ENCODE data around the gene CNDP2. TPM values are rescaled to one million over a fixed set of nuclear protein-coding genes. Genes with fewer than 3 reads are reported as not detected.

CNDP2 gene
- total RNA-seq, 1 experiment from 2014 or later: 161 TPM

- intact Hi-C loops (cut with micrococcal nuclease; ENCODE audit: unreplicated experiment): no loop called here
- H3K27me3 ChIP-seq (ENCODE audit: insufficient read depth, low read depth): peaks cover 76% of the 10 kb centered on the region
- no TSS peak for BruUV-seq (replicated peaks)
- no peaks in the 10 kb centered on the region for H3K9me2 ChIP-seq (ENCODE audit: insufficient read depth)
- no peaks in the 10 kb centered on the region for H3K79me2 ChIP-seq (ENCODE audit: low read depth)
- no peak overlapping the region for H2AFZ ChIP-seq
- no peak overlapping the region for H3K4me3 ChIP-seq
- no peaks in the 10 kb centered on the region for H4K20me1 ChIP-seq (ENCODE audit: insufficient read depth)
- no peak overlapping the region for H3K27ac ChIP-seq
- H3K4me2 ChIP-seq: no peak overlapping the region
- H3K36me3 ChIP-seq (ENCODE audit: low read depth): no peaks in the 10 kb centered on the region
- no peak for TF ChIP-seq CTCF (conservative IDR thresholded peaks at IDR 0.05)
- no peak for TF ChIP-seq EZH2 (IDR thresholded peaks at IDR 0.05; ENCODE audit: low read depth)
- DNase-seq: no peak
- no peaks in the 10 kb centered on the region; the same call in 1 of the 2 replicates for H3K9me3 ChIP-seq (ENCODE audit: insufficient read depth, low read depth)
- no peaks in the 10 kb centered on the region for H3F3A ChIP-seq (ENCODE audit: insufficient read depth, low read depth)
- ChIA-PET CTCF (no interaction called here), POLR2A (ENCODE audit: unreplicated experiment) (no interaction called here)
- no peaks in the 10 kb centered on the region for H3K4me1 ChIP-seq (replicated peaks; ENCODE audit: insufficient read depth)
These were observed 7.8 kb upstream of the CNDP2 start for GRCh38 chr18:74488354-74488753.

GRCh38 chr18:74488864-74489263 lies 7.3 kb upstream of the CNDP2 start:
- Histone ChIP-seq H3K4me1 (replicated peaks; ENCODE audit: insufficient read depth) (no peaks in the 10 kb centered on the region), H3K9me3 (ENCODE audit: insufficient read depth, low read depth) (no peaks in the 10 kb centered on the region; the same call in 1 of the 2 replicates), H3K9me2 (ENCODE audit: insufficient read depth) (no peaks in the 10 kb centered on the region), H4K20me1 (ENCODE audit: insufficient read depth) (no peaks in the 10 kb centered on the region), H3K4me2 (no peak overlapping the region), H3K27ac (no peak overlapping the region), H3K4me3 (no peak overlapping the region), H3K27me3 (ENCODE audit: insufficient read depth, low read depth) (peaks cover 71% of the 10 kb centered on the region), H3F3A (ENCODE audit: insufficient read depth, low read depth) (no peaks in the 10 kb centered on the region), H3K79me2 (ENCODE audit: low read depth) (no peaks in the 10 kb centered on the region), H2AFZ (no peak overlapping the region), H3K36me3 (ENCODE audit: low read depth) (no peaks in the 10 kb centered on the region)
- TF ChIP-seq EZH2 (IDR thresholded peaks at IDR 0.05; ENCODE audit: low read depth) (no peak), CTCF (conservative IDR thresholded peaks at IDR 0.05) (no peak)
- CTCF ChIA-PET: no interaction called here
- POLR2A ChIA-PET (ENCODE audit: unreplicated experiment): no interaction called here
- intact Hi-C loops (cut with micrococcal nuclease; ENCODE audit: unreplicated experiment): no loop called here
- no TSS peak for BruUV-seq (replicated peaks)
- DNase-seq: no peak

GRCh38 chr18:74489676-74490075 lies 6.5 kb upstream of the CNDP2 start:
- CTCF ChIA-PET: no interaction called here
- H3K4me3 ChIP-seq: no peak overlapping the region
- H3K36me3 ChIP-seq (ENCODE audit: low read depth): no peaks in the 10 kb centered on the region
- no peaks in the 10 kb centered on the region; the same call in 1 of the 2 replicates for H3K9me3 ChIP-seq (ENCODE audit: insufficient read depth, low read depth)
- no peaks in the 10 kb centered on the region for H4K20me1 ChIP-seq (ENCODE audit: insufficient read depth)
- no peak overlapping the region for H3K27ac ChIP-seq
- BruUV-seq (replicated peaks): no TSS peak
- H3K27me3 ChIP-seq (ENCODE audit: insufficient read depth, low read depth): peaks cover 65% of the 10 kb centered on the region
- no peaks in the 10 kb centered on the region for H3K79me2 ChIP-seq (ENCODE audit: low read depth)
- H3K9me2 ChIP-seq (ENCODE audit: insufficient read depth): no peaks in the 10 kb centered on the region
- POLR2A ChIA-PET (ENCODE audit: unreplicated experiment): no interaction called here
- no peak for TF ChIP-seq CTCF (conservative IDR thresholded peaks at IDR 0.05)
- no peak for TF ChIP-seq EZH2 (IDR thresholded peaks at IDR 0.05; ENCODE audit: low read depth)
- no peak for DNase-seq
- intact Hi-C loops (cut with micrococcal nuclease; ENCODE audit: unreplicated experiment): no loop called here
- H3K4me1 ChIP-seq (replicated peaks; ENCODE audit: insufficient read depth): no peaks in the 10 kb centered on the region
- H3K4me2 ChIP-seq: no peak overlapping the region
- no peaks in the 10 kb centered on the region for H3F3A ChIP-seq (ENCODE audit: insufficient read depth, low read depth)
- H2AFZ ChIP-seq: no peak overlapping the region
